HL-60 (cell line): ENCODE results near the gene HEPH.

Experiments
- CTCF ChIP-seq: IDR thresholded peaks from one replicate; pipeline ENCODE4 v1.5.1; 2011; ENCODE audit warnings: low read length, control low read depth, inconsistent platforms; ENCODE audit not compliant: insufficient read depth
- POLR2AphosphoS5 ChIP-seq: IDR thresholded peaks from 2 replicates; pipeline ENCODE4 v1.6.1; 2012; ENCODE audit warnings: low read depth
- REST ChIP-seq: IDR thresholded peaks from 2 replicates; pipeline ENCODE4 v1.6.1; 2012; ENCODE audit warnings: low read depth; ENCODE audit not compliant: insufficient replicate concordance

GRCh38 chrX:66150163-66150562 is 13.9 kb upstream of the HEPH start:
- no peak for TF ChIP-seq CTCF
- no peak for TF ChIP-seq POLR2AphosphoS5
- TF ChIP-seq REST, result no peak
